Heart left ventricle (tissue), 16 donors: ENCODE results near the gene MGLL. TPM values are rescaled to one million over a fixed set of nuclear protein-coding genes. Genes with fewer than 3 reads are reported as not detected.

Experiments
- ATAC-seq, 4 donors: fragments of 200-7000 bp; cut with Tn5 transposase; one replicate each; pipeline ENCODE4 v1.9.1; 2020 to 2022; ENCODE audit warnings: moderate library complexity in 4 of 4, mild to moderate bottlenecking in 3 of 4, moderate number of reproducible peaks in 1 of 4
- DNase-seq, 5 donors: peaks; one replicate each; pipeline ENCODE4 v3.0.0-alpha.2; 2020
- H3K27ac ChIP-seq, 12 donors: fragments of 200-600 bp; sonication (generic) in 4 of 12; one replicate each; pipeline versions ENCODE4 v1.5.0 to v1.8.0; 2016 to 2022; ENCODE audit warnings: mild to moderate bottlenecking in 2 of 12
- H3K27me3 ChIP-seq, 9 donors: fragments of 200-600 bp; sonication (generic) in 2 of 9; one replicate each; pipeline versions ENCODE4 v1.5.1 to v1.8.0; 2016 to 2022; ENCODE audit warnings: mild to moderate bottlenecking in 3 of 9
- H3K36me3 ChIP-seq, 9 donors: fragments of 200-600 bp; sonication (generic) in 2 of 9; one replicate each; pipeline versions ENCODE4 v1.5.0 to v1.8.0; 2018 to 2022; ENCODE audit warnings: mild to moderate bottlenecking in 2 of 9
- H3K4me1 ChIP-seq, 12 donors: fragments of 200-600 bp; sonication (generic) in 4 of 12; one replicate each; pipeline versions ENCODE4 v1.5.0 to v1.8.0; 2016 to 2022; ENCODE audit warnings: mild to moderate bottlenecking in 3 of 12
- H3K4me3 ChIP-seq, 12 donors: fragments of 200-600 bp; sonication (generic) in 4 of 12; one replicate each; pipeline versions ENCODE4 v1.5.0 to v1.8.0; 2017 to 2022; ENCODE audit warnings: mild to moderate bottlenecking in 9 of 12, moderate library complexity in 4 of 12
- H3K9me3 ChIP-seq, 12 donors: fragments of 200-600 bp; sonication (generic) in 4 of 12; one replicate each; pipeline versions ENCODE4 v1.5.0 to v1.8.0; 2016 to 2022; ENCODE audit warnings: mild to moderate bottlenecking in 1 of 12
- POLR2A ChIP-seq, 2 donors: fragments of 450-650 bp; IDR thresholded peaks; one replicate each; pipeline ENCODE4 v1.6.1; 2017; ENCODE audit warnings: antibody characterized with exemption in 2 of 2, mild to moderate bottlenecking in 2 of 2, moderate library complexity in 2 of 2
- WGBS, 4 donors: extraction: QIAGEN DNeasy Blood & Tissue Kit in 2 of 4; methylation state at CpG; one replicate each; pipeline versions ENCODE4 v1.1.5 to v1.1.7; 2013 to 2018; 5-methylcytosine and 5-hydroxymethylcytosine counted together
- intact Hi-C, 10 donors: fragments of 100-400 bp; cut with DNase I; formaldehyde crosslinking; loops; one replicate each; pipeline versions ENCODE4 v1.11.1 to v1.14.2; 2022
- polyA plus RNA-seq, 2 donors: library from polyadenylated mRNA; stranded (reverse); fragments of 200-250 nt; gene quantifications; one replicate each; pipeline ENCODE4 v1.2.3, GENCODE V29; 2013
- total RNA-seq, 9 donors: library from RNA; depleted of rRNA in 2 of 9; stranded (reverse); fragments of >200 nt in 2 of 9; fragmentation: NEBNext Ultra II Directional in 3 of 9; extraction: Animal tissue kit (Norgen Biotek cat#: 25700) in 3 of 9; gene quantifications; one replicate each; pipeline versions ENCODE4 v1.1.0 to v1.2.4, GENCODE V29; 2016 to 2023
- TF ChIP-seq, protein P1 (sequence below), 12 donors: fragments of 200-600 bp; sonication (generic) in 4 of 12; IDR thresholded peaks; one replicate each; pipeline versions ENCODE4 v1.5.0 to v1.8.0; 2018 to 2022; ENCODE audit warnings: antibody characterized with exemption in 12 of 12, mild to moderate bottlenecking in 5 of 12
- donor health status: ischemic (EF 13 %, LVEDD 7.1; RV severe dilation, severe dysfunction).
- donor health status: healthy with polysubstance abuse.
- donor health status: DM: no; HTN: yes; CAD: no.
- donor health status: DM: no; HTN: no; CAD: no.
- donor health status: ischemic (EF 25% LVEDD 6.9; RV normal size, moderate dysfunction).
- donor health status: ischemic (EF 25% LVEDD 5.7; RV mildly dilated, moderate dysfunction).
- donor health status: healthy.
- donor health status: DM: yes; HTN: yes; CAD: no.
- donor health status: ischemic (EF 35%, LVEDD 5.7; RV mildly dilated, moderate dysfunction).
- donor health status: nonischemic (EF 11% LVEDD 7.7; RV severe dilation, severe dysfunction).
- donor health status: DM: yes; HTN: yes; CAD: no.
- donor health status: PGD.
- donor health status: ischemic (EF 29% LVEDD 5.4; RV normal size, mild dysfunction).
- donor health status: nonischemic (EF 23%, LVEDD 6.1; RV moderate dilation, normal function).

The MGLL gene
- total and polyA plus RNA-seq, 11 donors = 38.5 to 119 (median 78.9) TPM

DNA sequence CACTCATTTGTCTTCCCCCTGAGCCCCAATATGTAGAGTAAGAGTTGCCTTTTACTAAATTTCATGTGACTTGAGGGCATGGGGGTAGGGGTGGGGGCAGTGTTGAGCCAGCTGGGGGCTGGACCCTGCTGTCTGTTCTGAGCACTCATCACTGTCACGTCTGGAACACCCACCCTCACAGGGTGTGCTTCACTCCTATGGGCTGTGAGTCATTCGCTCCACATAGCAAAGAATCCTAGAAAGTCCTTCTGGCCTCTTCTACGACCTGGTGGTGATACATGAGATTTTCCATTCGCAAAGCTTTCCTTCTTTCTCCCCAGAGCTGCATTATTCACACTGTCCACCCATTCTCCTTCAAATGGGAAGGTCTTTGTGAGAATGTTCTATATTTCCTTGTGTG is 43.6 kb upstream of the MGLL start:
- ATAC-seq (no peak), DNase-seq (no peak)
- no peaks in the 10 kb centered on the region for H3K36me3 ChIP-seq
- intact Hi-C loops = no loop called here
- no peak for TF ChIP-seq POLR2A (IDR thresholded peaks at IDR 0.05)
- TF ChIP-seq, protein P1, sequence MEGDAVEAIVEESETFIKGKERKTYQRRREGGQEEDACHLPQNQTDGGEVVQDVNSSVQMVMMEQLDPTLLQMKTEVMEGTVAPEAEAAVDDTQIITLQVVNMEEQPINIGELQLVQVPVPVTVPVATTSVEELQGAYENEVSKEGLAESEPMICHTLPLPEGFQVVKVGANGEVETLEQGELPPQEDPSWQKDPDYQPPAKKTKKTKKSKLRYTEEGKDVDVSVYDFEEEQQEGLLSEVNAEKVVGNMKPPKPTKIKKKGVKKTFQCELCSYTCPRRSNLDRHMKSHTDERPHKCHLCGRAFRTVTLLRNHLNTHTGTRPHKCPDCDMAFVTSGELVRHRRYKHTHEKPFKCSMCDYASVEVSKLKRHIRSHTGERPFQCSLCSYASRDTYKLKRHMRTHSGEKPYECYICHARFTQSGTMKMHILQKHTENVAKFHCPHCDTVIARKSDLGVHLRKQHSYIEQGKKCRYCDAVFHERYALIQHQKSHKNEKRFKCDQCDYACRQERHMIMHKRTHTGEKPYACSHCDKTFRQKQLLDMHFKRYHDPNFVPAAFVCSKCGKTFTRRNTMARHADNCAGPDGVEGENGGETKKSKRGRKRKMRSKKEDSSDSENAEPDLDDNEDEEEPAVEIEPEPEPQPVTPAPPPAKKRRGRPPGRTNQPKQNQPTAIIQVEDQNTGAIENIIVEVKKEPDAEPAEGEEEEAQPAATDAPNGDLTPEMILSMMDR (IDR thresholded peaks at IDR 0.05) = no peak
- H3K4me1 ChIP-seq = peaks cover 0 to 2% (median 0%) of the 10 kb centered on the region in 12 donors
- H3K9me3 ChIP-seq = no peaks in the 10 kb centered on the region
- H3K27ac ChIP-seq = no peak overlapping the region
- H3K4me3 ChIP-seq = no peak overlapping the region
- no peaks in the 10 kb centered on the region for H3K27me3 ChIP-seq
- WGBS, 4 donors = 75 to 84% (median 77%) methylated on average over 4 of the region's 4 CpGs

DNA sequence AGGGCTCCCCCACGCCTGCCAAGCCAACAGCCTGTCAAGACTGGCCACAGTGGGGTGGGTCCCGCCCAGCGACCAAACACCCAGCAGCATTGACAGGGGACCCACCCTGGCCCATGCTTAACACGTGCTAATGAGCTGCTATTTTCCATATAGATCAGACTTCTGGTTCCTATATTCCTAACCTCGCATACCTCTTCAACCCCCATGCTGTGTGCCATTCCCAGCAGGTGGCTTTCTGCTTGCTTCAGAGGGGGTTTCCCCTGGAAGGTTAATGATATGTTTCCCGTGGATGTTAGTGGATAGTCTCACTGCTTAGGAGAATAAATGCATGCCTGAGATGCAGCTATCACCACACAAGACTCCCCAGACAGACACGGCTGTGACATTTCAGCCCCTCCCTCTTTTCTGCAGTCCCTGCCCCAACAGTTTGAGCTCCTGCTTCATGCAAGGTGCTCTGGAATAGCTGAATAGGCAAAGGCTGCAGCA is 37.9 kb upstream of the MGLL start:
- no peak for ATAC-seq
- peaks cover 0 to 2% (median 0%) of the 10 kb centered on the region in 12 donors for H3K4me1 ChIP-seq
- intact Hi-C loops = no loop called here
- no peak overlapping the region for H3K27ac ChIP-seq
- H3K4me3 ChIP-seq = no peak overlapping the region
- TF ChIP-seq POLR2A (IDR thresholded peaks at IDR 0.05) = no peak
- TF ChIP-seq, protein P1 (IDR thresholded peaks at IDR 0.05) = no peak
- H3K36me3 ChIP-seq = no peaks in the 10 kb centered on the region
- no peaks in the 10 kb centered on the region for H3K9me3 ChIP-seq
- H3K27me3 ChIP-seq = no peaks in the 10 kb centered on the region
- WGBS, 4 donors = 59 to 67% (median 63%) methylated on average over 7 of the region's 7 CpGs
- no peak for DNase-seq

DNA sequence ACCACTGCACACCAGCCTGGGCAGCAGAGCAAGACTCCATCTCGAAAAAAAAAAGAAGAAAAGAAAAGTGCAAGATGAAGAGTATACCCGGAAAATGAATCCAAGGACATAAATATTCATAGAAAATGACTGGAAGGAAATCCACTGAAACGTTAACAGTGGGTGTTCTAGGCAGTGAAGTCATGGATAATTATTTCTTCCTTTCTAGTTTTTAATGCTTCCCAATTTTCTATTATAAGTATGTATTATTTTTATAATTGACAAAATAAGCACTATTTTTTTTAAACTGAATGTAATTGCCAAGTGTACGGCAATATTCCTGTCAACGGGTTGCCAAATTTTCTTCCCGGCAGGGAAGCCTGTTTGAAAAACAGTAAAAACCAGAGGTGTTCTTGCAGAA is 37.4 kb upstream of the MGLL start:
- no peak for TF ChIP-seq POLR2A (IDR thresholded peaks at IDR 0.05)
- TF ChIP-seq, protein P1 (IDR thresholded peaks at IDR 0.05) = no peak
- intact Hi-C loops = loop anchor here in 3 of 10 donors (10.0 kb wide), 2 partner anchors 105 to 115 kb away; no protein-coding TSS in a partner anchor
- no peaks in the 10 kb centered on the region for H3K27me3 ChIP-seq
- no peak for ATAC-seq
- no peaks in the 10 kb centered on the region for H3K4me1 ChIP-seq
- H3K36me3 ChIP-seq = no peaks in the 10 kb centered on the region
- WGBS, 4 donors = 79 to 86% (median 80%) methylated on average over 6 of the region's 6 CpGs
- H3K4me3 ChIP-seq = no peak overlapping the region
- DNase-seq = no peak
- H3K27ac ChIP-seq = no peak overlapping the region
- H3K9me3 ChIP-seq = no peaks in the 10 kb centered on the region

DNA sequence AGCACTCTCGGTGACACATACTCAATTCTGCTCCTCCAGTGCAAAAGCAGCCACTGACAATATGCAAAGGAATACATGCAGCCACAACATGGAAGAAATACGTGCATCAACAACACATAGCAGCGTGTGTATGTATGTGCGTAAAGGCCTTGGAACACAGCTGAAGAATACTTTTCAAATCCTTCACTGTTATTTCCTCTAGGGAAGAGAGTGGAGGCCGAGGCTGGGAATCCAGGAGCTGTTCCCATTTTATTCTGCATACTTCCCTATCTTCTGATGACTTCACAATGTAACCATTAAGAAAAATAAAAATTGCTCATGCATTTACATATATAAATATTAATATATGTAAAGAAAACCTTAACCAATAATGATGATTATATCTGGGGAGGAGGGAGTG is 36.6 kb upstream of the MGLL start:
- H3K4me1 ChIP-seq = no peaks in the 10 kb centered on the region
- 66 to 90% (median 86%) methylated on average over 5 of the region's 5 CpGs for WGBS, 4 donors
- H3K27ac ChIP-seq = no peak overlapping the region
- H3K27me3 ChIP-seq = no peaks in the 10 kb centered on the region
- no peaks in the 10 kb centered on the region for H3K36me3 ChIP-seq
- TF ChIP-seq, protein P1 (IDR thresholded peaks at IDR 0.05) = no peak
- no peak for TF ChIP-seq POLR2A (IDR thresholded peaks at IDR 0.05)
- H3K4me3 ChIP-seq = no peak overlapping the region
- ATAC-seq (no peak), DNase-seq (no peak)
- H3K9me3 ChIP-seq = no peaks in the 10 kb centered on the region
- intact Hi-C loops = loop anchor here in 3 of 10 donors (10.0 kb wide), 2 partner anchors 106 to 116 kb away; no protein-coding TSS in a partner anchor
